ENCODE data around the gene TMEM184C.

- TF ChIP-seq, protein P1, sequence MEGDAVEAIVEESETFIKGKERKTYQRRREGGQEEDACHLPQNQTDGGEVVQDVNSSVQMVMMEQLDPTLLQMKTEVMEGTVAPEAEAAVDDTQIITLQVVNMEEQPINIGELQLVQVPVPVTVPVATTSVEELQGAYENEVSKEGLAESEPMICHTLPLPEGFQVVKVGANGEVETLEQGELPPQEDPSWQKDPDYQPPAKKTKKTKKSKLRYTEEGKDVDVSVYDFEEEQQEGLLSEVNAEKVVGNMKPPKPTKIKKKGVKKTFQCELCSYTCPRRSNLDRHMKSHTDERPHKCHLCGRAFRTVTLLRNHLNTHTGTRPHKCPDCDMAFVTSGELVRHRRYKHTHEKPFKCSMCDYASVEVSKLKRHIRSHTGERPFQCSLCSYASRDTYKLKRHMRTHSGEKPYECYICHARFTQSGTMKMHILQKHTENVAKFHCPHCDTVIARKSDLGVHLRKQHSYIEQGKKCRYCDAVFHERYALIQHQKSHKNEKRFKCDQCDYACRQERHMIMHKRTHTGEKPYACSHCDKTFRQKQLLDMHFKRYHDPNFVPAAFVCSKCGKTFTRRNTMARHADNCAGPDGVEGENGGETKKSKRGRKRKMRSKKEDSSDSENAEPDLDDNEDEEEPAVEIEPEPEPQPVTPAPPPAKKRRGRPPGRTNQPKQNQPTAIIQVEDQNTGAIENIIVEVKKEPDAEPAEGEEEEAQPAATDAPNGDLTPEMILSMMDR (IDR thresholded peaks at IDR 0.05) = no peak
- no peak for TF ChIP-seq EZH2 (IDR thresholded peaks at IDR 0.05; ENCODE audit: borderline replicate concordance, insufficient read depth, low read depth, low read length, poor library complexity, severe bottlenecking)
Observed at GRCh38 chr4:147599769-147600168, 17.4 kb upstream of the TMEM184C start.

All from B cell (primary cell).